ENCODE measurements around the gene MSX2.

Gene MSX2

GRCh38 chr5:174741352-174741751 lies 17.0 kb downstream of the MSX2 start:
- H3K9me3 Mint-ChIP-seq = no peaks in the 10 kb centered on the region
- H3K36me3 Mint-ChIP-seq (ENCODE audit: low read depth) = no peaks in the 10 kb centered on the region
- H3K4me3 Mint-ChIP-seq = no peak overlapping the region
- peaks cover 21% of the 10 kb centered on the region for H3K4me1 Mint-ChIP-seq
- H3K27ac Mint-ChIP-seq = no peak overlapping the region
- no peak for TF ChIP-seq CTCF (IDR thresholded peaks at IDR 0.05; ENCODE audit: unreplicated experiment in 3 of 3)
- H3K27me3 Mint-ChIP-seq (ENCODE audit: low read depth) = peaks cover 79% of the 10 kb centered on the region

- H3K27me3 Mint-ChIP-seq (ENCODE audit: low read depth) = peaks cover 68% of the 10 kb centered on the region
- TF ChIP-seq CTCF (IDR thresholded peaks at IDR 0.05; ENCODE audit: unreplicated experiment in 3 of 3) = no peak
- H3K36me3 Mint-ChIP-seq (ENCODE audit: low read depth) = no peaks in the 10 kb centered on the region
Observed at GRCh38 chr5:174744896-174745295, 20.5 kb downstream of the MSX2 start.

GRCh38 chr5:174745590-174746103 lies 21.3 kb downstream of the MSX2 start:
- Mint-ChIP-seq H3K36me3 (ENCODE audit: low read depth) (no peaks in the 10 kb centered on the region), H3K27me3 (ENCODE audit: low read depth) (peaks cover 67% of the 10 kb centered on the region), H3K4me1 (peaks cover 13% of the 10 kb centered on the region), H3K27ac (peak overlapping the region in 2 of 3 experiments; percentile 19 to 26), H3K4me3 (no peak overlapping the region), H3K9me3 (no peaks in the 10 kb centered on the region)
- TF ChIP-seq CTCF (IDR thresholded peaks at IDR 0.05; ENCODE audit: unreplicated experiment in 3 of 3) = no peak

More at GRCh38 chr5:174744896-174745295, 20.5 kb downstream of the MSX2 start:
- H3K9me3 Mint-ChIP-seq = no peaks in the 10 kb centered on the region
- H3K27ac Mint-ChIP-seq = no peak overlapping the region
- H3K4me3 Mint-ChIP-seq = no peak overlapping the region
- H3K4me1 Mint-ChIP-seq = peaks cover 8% of the 10 kb centered on the region

- peak overlapping the region in 1 of 3 experiments; percentile 33 for H3K27ac Mint-ChIP-seq
- TF ChIP-seq CTCF (IDR thresholded peaks at IDR 0.05; ENCODE audit: unreplicated experiment in 3 of 3) = no peak
- no peaks in the 10 kb centered on the region for H3K36me3 Mint-ChIP-seq (ENCODE audit: low read depth)
- peaks cover 59% of the 10 kb centered on the region for H3K27me3 Mint-ChIP-seq (ENCODE audit: low read depth)
- peaks cover 9% of the 10 kb centered on the region for H3K4me1 Mint-ChIP-seq
- no peaks in the 10 kb centered on the region for H3K9me3 Mint-ChIP-seq
- peak overlapping the region; percentile 79 to 83 (median 80) for H3K4me3 Mint-ChIP-seq
Observed at GRCh38 chr5:174750711-174751110, 26.3 kb downstream of the MSX2 start.

- Mint-ChIP-seq H3K9me3 (no peaks in the 10 kb centered on the region), H3K27ac (peak overlapping the region in 1 of 3 experiments; percentile 61), H3K4me3 (peak overlapping the region; percentile 79 to 83 (median 83)), H3K36me3 (ENCODE audit: low read depth) (no peaks in the 10 kb centered on the region), H3K27me3 (ENCODE audit: low read depth) (peaks cover 52% of the 10 kb centered on the region), H3K4me1 (peaks cover 5% of the 10 kb centered on the region)
- TF ChIP-seq CTCF (IDR thresholded peaks at IDR 0.05; ENCODE audit: unreplicated experiment in 3 of 3) = no peak
Observed at GRCh38 chr5:174751154-174752000, 27.0 kb downstream of the MSX2 start.

Measured in nephron (organoid).